GM18520 (cell line): Measurements from ENCODE around the gene TMEM205.
"Not testable (repeated sequence)": the region's sequence is repeated elsewhere in the genome, so short reads cannot be mapped to it uniquely, and the experiment has no call there.

Source experiments
- ATAC-seq: cut with Tn5 transposase; IDR thresholded peaks from one replicate; pipeline ENCODE4 v1.9.1; 2021; ENCODE audit not compliant: unreplicated experiment

The TMEM205 gene

GRCh38 chr19:11340099-11340467, 6.0 kb downstream of the TMEM205 start:
- ATAC-seq, result not testable (repeated sequence)

- ATAC-seq, result no peak
These were observed 6.6 kb downstream of the TMEM205 start, which contains the start of gene RAB3D for GRCh38 chr19:11339254-11340098. Gene RAB3D, minus strand, starts transcription at chr19:11339657. Its CDS starts 2,258 bp downstream, at chr19:11337399.

- ATAC-seq, result no peak
These were observed 7.4 kb downstream of the TMEM205 start for GRCh38 chr19:11338569-11339253.

DNA sequence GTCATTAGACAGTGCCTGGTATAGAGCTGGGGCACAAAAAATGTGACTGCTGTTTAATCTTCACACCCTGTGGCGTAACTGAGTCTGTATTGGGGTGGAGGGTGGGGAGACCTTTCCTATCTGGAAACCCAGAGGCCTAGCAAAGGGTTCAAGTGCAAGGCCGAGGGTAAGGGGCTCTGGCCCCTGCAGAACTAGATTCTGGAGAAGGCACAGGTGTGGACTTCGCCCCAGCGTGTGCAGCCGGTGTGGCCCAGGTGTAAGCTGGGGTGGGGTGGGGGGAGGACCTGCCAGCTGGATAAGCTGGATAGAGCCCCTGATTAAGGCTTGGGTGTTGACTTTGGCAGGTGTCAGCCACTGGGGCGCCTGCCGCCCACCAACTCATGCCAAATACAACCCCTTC, 7.9 kb downstream of the TMEM205 start:
- no peak for ATAC-seq

GRCh38 chr19:11337080-11337479, 9.0 kb downstream of the TMEM205 start:
- ATAC-seq, result no peak

DNA sequence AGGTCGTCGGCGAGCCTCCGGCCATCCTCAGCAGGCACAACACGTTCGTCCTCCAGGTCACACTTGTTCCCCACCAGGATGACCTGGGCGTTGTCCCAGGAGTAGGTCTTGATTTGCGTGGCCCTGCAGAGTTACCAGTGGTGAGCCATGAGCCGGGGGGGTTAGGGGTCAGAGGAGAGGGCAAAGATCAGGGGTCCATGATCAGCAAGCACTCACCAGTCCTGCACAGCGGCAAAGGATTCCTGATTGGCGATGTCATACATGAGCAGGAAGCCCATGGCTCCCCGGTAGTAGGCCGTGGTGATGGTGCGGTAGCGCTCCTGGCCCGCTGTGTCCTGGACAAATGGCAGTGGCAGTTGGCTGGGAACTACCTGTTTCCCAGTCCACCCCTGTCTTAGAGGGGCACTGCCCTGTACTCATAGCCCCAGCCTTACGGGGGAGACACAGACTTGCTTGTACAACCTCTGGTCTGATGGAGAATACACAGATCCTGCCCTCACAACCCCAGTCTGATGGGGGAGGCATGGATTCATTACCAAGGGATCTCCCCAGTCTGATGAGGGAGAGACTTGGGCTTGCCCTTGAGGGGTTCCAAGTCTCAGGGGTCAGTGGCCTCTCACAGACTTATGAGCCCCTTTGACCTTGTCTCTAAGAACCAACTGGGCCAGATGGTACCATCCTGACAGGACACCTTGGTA, 10.5 kb downstream of the TMEM205 start:
- ATAC-seq, result no peak

GRCh38 chr19:11333838-11334237, 12.2 kb downstream of the TMEM205 start:
- not testable (repeated sequence) for ATAC-seq

DNA sequence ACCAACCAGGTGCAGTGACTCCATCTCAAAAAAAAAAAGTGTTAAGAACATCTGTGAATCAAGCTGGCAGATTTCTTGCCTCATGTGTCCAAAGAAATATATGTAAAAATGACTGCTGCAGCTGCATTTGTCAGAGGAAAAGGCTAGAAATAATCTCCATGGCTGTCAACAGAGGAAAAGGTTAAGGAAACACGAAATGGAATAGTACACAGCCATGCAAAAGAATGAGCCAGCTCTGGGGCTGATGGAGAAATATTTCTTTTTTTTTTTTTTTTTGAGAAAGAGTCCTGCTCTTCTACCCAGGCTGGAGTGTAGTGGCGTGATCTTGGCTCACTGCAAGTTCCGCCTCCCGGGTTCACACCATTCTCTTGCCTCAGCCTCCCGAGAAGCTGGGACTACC, 13.2 kb downstream of the TMEM205 start:
- ATAC-seq, result no peak

DNA sequence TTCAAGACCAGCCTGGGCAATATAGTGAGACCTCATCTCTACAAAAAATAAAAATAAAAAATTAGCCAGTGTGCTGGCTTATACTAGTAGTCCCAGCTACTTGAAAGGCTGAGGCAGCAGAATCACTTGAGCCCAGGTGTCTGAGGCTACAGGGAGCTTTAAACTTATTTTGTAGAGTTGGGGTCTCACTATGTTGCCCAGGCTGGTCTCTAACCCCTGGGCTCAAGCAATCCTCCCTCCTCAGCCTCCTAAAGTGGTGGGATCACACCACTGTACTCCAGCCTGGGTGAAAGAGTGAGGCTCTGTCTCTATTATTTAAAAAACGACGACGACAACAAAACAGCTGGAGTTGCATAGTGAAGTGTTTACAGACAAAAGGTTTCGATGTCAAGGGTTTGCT, 14.6 kb downstream of the TMEM205 start:
- ATAC-seq, result no peak

- no peak for ATAC-seq
These were observed 15.9 kb downstream of the TMEM205 start for GRCh38 chr19:11330127-11330526.

- ATAC-seq, result no peak
These were observed 20.5 kb downstream of the TMEM205 start for GRCh38 chr19:11325544-11325943.

GRCh38 chr19:11324748-11325389, 21.2 kb downstream of the TMEM205 start:
- ATAC-seq, result no peak

GRCh38 chr19:11324079-11324661, 21.9 kb downstream of the TMEM205 start:
- no peak for ATAC-seq

GRCh38 chr19:11323601-11324078, 22.4 kb downstream of the TMEM205 start:
- ATAC-seq, result no peak

DNA sequence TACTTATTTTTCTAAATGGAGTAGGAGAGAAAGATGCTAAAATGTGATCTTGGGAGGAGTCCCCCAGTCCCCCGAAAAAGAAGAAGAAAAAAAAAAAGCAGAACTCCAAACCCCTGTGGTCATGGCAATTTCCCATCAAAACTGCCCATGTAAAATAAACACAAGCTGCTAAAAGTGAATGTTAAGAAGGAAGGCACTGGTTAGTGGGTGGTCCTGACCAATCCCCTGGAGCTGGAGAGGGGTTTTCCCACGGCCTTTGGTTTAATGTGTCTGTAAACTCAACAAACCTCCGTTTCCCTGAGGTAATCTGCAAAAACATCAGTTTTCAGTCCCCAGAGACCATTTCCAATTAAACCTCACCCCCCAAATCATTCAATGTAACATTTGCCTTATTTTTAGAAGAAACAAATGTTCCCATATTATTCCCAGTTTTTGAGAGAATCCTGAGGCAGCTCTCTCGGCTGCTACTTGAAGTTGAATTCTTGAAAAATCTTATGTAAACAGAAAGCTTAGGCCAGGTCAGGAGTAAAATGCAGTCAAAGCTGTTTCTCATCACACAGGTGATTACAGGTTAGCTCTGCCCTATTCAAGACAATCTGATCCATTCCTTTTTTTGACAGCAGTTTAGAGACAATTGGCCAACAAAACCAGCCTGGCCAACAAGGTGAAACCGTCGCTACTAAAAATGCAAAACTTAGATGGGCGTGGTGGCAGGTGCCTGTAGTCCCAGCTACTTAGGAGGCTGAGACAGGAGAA, 23.6 kb downstream of the TMEM205 start:
- no peak for ATAC-seq

DNA sequence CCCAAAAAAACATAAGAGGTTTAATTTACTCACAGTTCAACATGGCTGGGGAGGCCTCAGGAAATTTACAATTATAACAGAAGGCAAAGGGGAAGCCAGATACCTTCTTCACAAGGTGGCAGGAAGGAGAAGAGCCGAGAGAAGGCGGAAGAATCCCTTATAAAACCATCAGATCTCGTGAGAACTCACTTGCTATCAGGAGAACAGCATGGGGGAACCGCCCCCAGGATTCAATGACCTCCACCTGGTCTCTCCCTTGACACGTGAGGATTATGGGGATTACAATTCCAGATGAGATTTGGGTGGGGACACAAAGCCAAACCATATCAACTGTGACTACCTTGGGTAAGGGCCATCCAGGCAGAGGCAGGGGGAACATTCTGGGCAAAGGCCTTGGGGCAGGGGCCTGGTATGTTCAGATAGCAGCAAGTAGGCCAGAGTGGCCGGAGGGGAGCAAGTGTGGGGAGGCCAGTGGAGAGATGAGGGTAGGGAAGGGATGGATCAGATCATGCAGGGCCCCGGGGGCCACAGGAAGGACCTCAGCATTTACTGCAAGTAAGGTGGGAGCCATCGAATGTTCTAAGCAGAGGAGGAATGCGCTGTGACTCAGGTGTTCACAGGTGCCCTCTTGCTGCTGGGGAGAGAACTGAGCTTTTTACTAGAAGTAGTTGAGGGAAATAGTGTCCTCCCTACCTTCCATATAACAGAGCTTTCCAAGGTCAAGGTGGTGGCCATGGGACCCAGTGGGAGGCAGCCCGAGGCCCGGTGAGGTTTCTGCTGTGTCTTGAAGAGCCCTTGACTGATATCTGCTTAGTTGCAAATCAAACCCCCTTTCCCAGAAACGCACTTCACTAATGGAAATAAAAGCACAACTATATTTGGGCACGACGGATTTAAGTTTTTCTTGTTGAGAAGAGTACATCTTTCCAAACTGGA, 24.6 kb downstream of the TMEM205 start:
- ATAC-seq, result no peak

- ATAC-seq, result not testable (repeated sequence)
These were observed 25.6 kb downstream of the TMEM205 start for GRCh38 chr19:11320278-11320995.

- ATAC-seq, result no peak
These were observed 39.7 kb downstream of the TMEM205 start for GRCh38 chr19:11306337-11306736.
